ENCODE measurements around the gene PRSS56. TPM values are rescaled to one million over a fixed set of nuclear protein-coding genes. Genes with fewer than 3 reads are reported as not detected.

The PRSS56 gene
- total and polyA plus RNA-seq, 2 of the 8 experiments (the other 6 are each of a cell fraction or from before 2014, with no cell fraction given), result 0.03 TPM; not detected in 1

DNA sequence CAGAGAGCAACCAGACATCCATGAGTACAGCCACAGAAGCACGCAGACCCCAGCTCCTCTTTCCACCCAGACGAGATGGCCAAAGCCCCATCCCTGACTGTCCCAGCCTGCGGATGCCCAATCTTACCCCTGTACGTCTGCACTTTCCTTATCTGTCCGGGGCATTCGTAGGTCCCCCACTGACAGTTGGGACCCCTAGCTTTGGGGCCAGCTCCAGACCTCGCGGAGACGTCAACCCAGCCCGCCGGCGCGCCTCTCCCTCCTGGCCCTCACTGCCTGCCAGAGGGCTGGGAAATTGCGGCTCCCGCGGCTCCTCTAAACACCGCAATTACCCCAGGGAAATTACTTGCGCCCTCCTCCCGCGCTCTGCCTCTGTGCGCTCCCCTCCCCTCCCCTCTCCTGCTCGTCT lies 34.8 kb upstream of the PRSS56 start (continued):
- TF ChIP-seq KDM1A (IDR thresholded peaks at IDR 0.05; ENCODE audit: borderline replicate concordance, low read length) (no peak), NANOG (IDR thresholded peaks at IDR 0.05; ENCODE audit: insufficient read depth, low read depth, low read length, poor library complexity, severe bottlenecking) (no peak), SP2 (IDR thresholded peaks at IDR 0.05; ENCODE audit: low read length) (no peak)

Measured in H1 (cell line).